C4-2B (cell line): ENCODE measurements around the gene SCNN1A.

Source experiments
- ZFX ChIP-seq: fragments of 450-650 bp; IDR thresholded peaks from 2 replicates; pipeline ENCODE4 v1.6.1; 2017
- TF ChIP-seq, protein P1 (sequence below): fragments of 450-650 bp; conservative IDR thresholded peaks from 2 replicates; pipeline ENCODE4 v1.5.1; 2017; ENCODE audit warnings: mild to moderate bottlenecking

DNA sequence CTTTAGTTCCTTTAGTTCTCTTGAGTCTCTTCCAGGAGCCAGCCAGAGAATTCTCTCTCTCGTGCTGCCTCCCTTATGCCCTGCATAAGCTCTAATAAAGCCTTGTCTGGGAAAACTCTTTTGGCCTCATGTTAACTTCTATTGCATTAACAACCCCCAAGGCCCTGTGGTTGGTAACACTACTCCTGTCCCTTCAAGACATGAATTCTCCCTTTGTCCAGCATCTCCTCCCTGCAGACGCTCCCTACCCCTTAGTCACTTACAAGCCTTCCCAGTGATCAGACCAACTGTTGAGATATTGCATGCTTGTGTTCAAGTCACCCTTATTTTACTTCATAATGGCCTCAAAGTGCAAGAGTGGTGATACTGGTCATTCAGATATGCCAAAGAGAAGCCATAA lies 20.7 kb upstream of the SCNN1A start:
- TF ChIP-seq, protein P1, sequence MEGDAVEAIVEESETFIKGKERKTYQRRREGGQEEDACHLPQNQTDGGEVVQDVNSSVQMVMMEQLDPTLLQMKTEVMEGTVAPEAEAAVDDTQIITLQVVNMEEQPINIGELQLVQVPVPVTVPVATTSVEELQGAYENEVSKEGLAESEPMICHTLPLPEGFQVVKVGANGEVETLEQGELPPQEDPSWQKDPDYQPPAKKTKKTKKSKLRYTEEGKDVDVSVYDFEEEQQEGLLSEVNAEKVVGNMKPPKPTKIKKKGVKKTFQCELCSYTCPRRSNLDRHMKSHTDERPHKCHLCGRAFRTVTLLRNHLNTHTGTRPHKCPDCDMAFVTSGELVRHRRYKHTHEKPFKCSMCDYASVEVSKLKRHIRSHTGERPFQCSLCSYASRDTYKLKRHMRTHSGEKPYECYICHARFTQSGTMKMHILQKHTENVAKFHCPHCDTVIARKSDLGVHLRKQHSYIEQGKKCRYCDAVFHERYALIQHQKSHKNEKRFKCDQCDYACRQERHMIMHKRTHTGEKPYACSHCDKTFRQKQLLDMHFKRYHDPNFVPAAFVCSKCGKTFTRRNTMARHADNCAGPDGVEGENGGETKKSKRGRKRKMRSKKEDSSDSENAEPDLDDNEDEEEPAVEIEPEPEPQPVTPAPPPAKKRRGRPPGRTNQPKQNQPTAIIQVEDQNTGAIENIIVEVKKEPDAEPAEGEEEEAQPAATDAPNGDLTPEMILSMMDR: no peak
- TF ChIP-seq ZFX: no peak
